ENCODE results near the gene HOXA11. TPM values are rescaled to one million over a fixed set of nuclear protein-coding genes. Genes with fewer than 3 reads are reported as not detected.

Gene HOXA11
- total and polyA plus RNA-seq, 10 of the 15 experiments (the other 5 are each of a cell fraction or from before 2014, with no cell fraction given): not detected

- no peak for TF ChIP-seq STAT1 (conservative IDR thresholded peaks at IDR 0.05)
- no peak for TF ChIP-seq HDGF (IDR thresholded peaks at IDR 0.05)
Measured at GRCh38 chr7:27179030-27179429, 6.0 kb downstream of the HOXA11 start (continued).

- Histone ChIP-seq H4K20me1 (ENCODE audit: control insufficient read depth, insufficient read depth) (no peaks in the 10 kb centered on the region), H3K4me1 (ENCODE audit: control insufficient read depth, insufficient read depth, low read length) (no peaks in the 10 kb centered on the region), H2AFZ (ENCODE audit: control insufficient read depth, low read depth, low read length) (no peak overlapping the region), H3K4me2 (ENCODE audit: control insufficient read depth, insufficient read depth) (no peak overlapping the region), H3K36me3 (ENCODE audit: control insufficient read depth in 2 of 2, insufficient read depth in 2 of 2, low read length in 1 of 2) (no peaks in the 10 kb centered on the region), H3K4me3 (no peak overlapping the region), H3K79me2 (ENCODE audit: control insufficient read depth, insufficient read depth, low read length) (no peaks in the 10 kb centered on the region), H3K9ac (ENCODE audit: control insufficient read depth, insufficient read depth, low read length) (no peak overlapping the region), H3K9me3 (replicated peaks; ENCODE audit: control insufficient read depth, insufficient read depth, low read length) (no peaks in the 10 kb centered on the region; the same call in 2 of the 3 replicates), H3K27ac (ENCODE audit: control insufficient read depth, insufficient read depth) (no peak overlapping the region), H3K27me3 (replicated peaks in 1 of 2; ENCODE audit: control insufficient read depth in 2 of 2, insufficient read depth in 2 of 2, low read length in 1 of 2) (peaks cover 14 to 22% of the 10 kb centered on the region in 2 experiments)
- no peak for DNase-seq (ENCODE audit: low read depth, low spot score)
- RAD21 ChIA-PET (ENCODE audit: unreplicated experiment): no interaction called here
- POLR2A ChIA-PET: no interaction called here
- no peak for FAIRE-seq
- no peak for ATAC-seq
- TF ChIP-seq ZNF217 (IDR thresholded peaks at IDR 0.05): no peak
- in situ Hi-C loops (cut with MboI) (no loop called here), intact Hi-C loops (cut with micrococcal nuclease; ENCODE audit: unreplicated experiment) (no loop called here)
- WGBS (ENCODE audit: insufficient coverage, insufficient replicate concordance, low lambda C conversion rate, missing lambda C conversion rate): 57% methylated on average over 6 of the region's 6 CpGs
- CTCF ChIA-PET: interaction anchor here (2.0 kb wide), 1 partner anchor 1284 kb away, joined by 4 read pairs; no protein-coding TSS in a partner anchor
- SMC1A ChIA-PET (ENCODE audit: uncharacterized antibody, unreplicated experiment): no interaction called here
- BruUV-seq (replicated peaks): no TSS peak
Measured at GRCh38 chr7:27178366-27178765, 6.7 kb downstream of the HOXA11 start.

- WGBS (ENCODE audit: insufficient coverage, insufficient replicate concordance, low lambda C conversion rate, missing lambda C conversion rate): 40% methylated on average over 5 of the region's 5 CpGs
- Histone ChIP-seq H3K9ac (ENCODE audit: control insufficient read depth, insufficient read depth, low read length) (no peak overlapping the region), H3K4me2 (ENCODE audit: control insufficient read depth, insufficient read depth) (no peak overlapping the region), H2AFZ (ENCODE audit: control insufficient read depth, low read depth, low read length) (no peak overlapping the region), H3K79me2 (ENCODE audit: control insufficient read depth, insufficient read depth, low read length) (no peaks in the 10 kb centered on the region), H3K4me1 (ENCODE audit: control insufficient read depth, insufficient read depth, low read length) (no peaks in the 10 kb centered on the region), H3K27me3 (replicated peaks in 1 of 2; ENCODE audit: control insufficient read depth in 2 of 2, insufficient read depth in 2 of 2, low read length in 1 of 2) (peaks cover 11 to 22% of the 10 kb centered on the region in 2 experiments), H3K4me3 (no peak overlapping the region), H3K9me3 (replicated peaks; ENCODE audit: control insufficient read depth, insufficient read depth, low read length) (no peaks in the 10 kb centered on the region; the same call in 2 of the 3 replicates), H4K20me1 (ENCODE audit: control insufficient read depth, insufficient read depth) (no peaks in the 10 kb centered on the region), H3K36me3 (ENCODE audit: control insufficient read depth in 2 of 2, insufficient read depth in 2 of 2, low read length in 1 of 2) (no peaks in the 10 kb centered on the region), H3K27ac (ENCODE audit: control insufficient read depth, insufficient read depth) (no peak overlapping the region)
- intact Hi-C loops (cut with micrococcal nuclease; ENCODE audit: unreplicated experiment) (no loop called here), in situ Hi-C loops (cut with MboI) (no loop called here)
- ChIA-PET RAD21 (ENCODE audit: unreplicated experiment) (no interaction called here), SMC1A (ENCODE audit: uncharacterized antibody, unreplicated experiment) (no interaction called here), CTCF (interaction anchor here (0.6 to 1.1 kb wide), 2 partner anchors 364 to 598 kb away, joined by 3 to 6 read pairs; no protein-coding TSS in a partner anchor), POLR2A (no interaction called here)
- FAIRE-seq: no peak
- ATAC-seq: no peak
- DNase-seq (ENCODE audit: low read depth, low spot score): no peak
- no TSS peak for BruUV-seq (replicated peaks)
- TF ChIP-seq ELK1 (IDR thresholded peaks at IDR 0.05; ENCODE audit: low read depth, low read length) (no peak), TCF12 (IDR thresholded peaks at IDR 0.05; ENCODE audit: low read depth, low read length) (no peak), SMC3 (IDR thresholded peaks at IDR 0.05; ENCODE audit: borderline replicate concordance, low read length) (no peak), TARDBP (IDR thresholded peaks at IDR 0.05; ENCODE audit: borderline replicate concordance) (no peak), EGR1 (IDR thresholded peaks at IDR 0.05; ENCODE audit: borderline replicate concordance in 1 of 2, low read depth in 2 of 2, low read length in 2 of 2) (no peak), MXI1 (IDR thresholded peaks at IDR 0.05; ENCODE audit: low read depth, low read length) (no peak), BCLAF1 (IDR thresholded peaks at IDR 0.05) (no peak)
Measured at GRCh38 chr7:27177795-27178320, 7.2 kb downstream of the HOXA11 start.
